HG03378 (cell line): ENCODE results near the gene IFNG.

Source experiments
- ATAC-seq: cut with Tn5 transposase; IDR thresholded peaks from one replicate; pipeline ENCODE4 v1.9.1; 2021; ENCODE audit warnings: mild to moderate bottlenecking, moderate library complexity; ENCODE audit not compliant: unreplicated experiment

Gene IFNG

DNA sequence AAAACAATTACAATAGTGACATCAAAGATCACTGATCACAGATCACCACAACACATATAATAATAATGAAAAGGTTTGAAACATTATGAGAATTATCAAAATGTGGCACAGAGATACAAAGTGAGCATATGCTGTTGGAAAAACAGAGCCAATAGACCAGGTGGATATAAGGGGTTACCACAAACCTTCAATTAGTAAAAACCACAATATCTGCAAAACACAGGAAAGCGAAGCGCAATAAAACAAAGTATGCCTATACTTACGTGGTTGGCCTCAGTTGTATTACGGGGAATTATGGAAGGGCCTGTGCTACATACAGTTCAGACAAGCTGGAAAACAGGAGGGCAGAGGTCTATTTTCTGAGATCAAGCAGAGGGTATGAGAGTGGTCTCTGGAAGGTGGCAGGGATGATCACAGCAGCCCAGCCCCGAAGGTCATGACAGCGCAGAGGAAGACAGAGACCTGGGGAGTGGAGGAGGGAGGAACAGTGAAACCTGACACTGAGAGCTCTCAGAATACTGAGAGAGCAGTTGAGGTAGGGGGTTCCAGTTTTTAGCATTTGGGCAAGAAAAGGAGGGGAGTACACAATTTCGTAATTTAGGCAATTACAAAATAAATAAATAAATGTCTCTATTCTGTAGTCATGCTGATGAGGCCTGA is 41.3 kb downstream of the IFNG start:
- no peak for ATAC-seq

DNA sequence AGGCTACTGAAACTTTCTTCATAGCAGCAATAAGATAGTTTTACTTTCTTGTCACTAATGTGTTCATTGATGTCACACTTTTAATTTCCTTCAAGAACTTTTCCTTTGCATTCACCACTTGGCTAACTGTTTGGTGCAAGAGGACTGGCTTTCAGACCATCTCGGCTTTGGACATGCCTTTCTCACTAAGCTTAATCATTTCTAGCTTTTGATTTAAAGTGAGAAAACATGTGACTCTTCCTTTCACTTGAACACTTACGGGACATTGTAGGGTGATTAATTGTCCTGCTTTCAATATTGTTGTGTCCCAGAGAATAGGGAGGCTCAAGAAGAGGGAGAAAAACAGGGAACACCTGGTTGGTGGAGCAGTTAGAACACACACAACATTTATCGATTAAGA is 41.9 kb downstream of the IFNG start:
- no peak for ATAC-seq

DNA sequence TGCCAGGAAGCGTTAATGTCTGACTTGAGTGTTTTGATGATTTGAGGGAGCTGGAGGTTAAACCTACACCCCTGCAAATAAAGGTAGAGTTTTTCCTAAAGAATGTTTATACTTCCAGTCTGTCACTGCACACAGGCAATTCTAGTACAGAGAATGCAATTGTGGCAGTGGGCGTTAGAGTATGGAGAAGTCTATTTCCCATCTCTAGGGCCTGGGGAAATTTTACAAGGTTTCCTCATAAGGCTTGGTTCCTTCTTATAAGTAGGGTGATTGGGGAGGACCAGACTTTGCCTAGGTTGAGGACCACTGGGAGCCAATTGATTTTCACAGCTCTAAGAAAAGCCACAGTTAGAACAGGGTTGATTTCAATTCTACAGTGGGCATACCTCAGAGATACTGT is 44.3 kb downstream of the IFNG start:
- no peak for ATAC-seq

DNA sequence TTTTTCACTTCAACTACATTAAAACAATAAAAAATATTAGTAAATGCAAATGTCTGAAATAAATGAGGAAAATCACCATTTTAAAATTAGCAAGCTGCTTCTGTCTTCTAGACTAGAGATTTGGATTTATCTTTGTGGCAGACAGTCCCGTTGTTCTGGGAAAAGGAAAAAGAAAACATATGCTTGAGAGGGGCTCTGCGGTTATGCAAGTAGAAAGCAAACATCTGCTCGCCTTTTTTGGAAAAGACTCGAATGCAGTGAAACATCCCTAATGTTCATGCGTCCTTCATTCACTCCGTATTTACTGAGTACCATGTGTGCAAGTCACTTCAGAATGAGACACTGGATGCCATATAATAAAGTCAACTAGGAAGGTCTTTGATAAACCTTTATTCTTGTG is 44.9 kb downstream of the IFNG start:
- no peak for ATAC-seq

DNA sequence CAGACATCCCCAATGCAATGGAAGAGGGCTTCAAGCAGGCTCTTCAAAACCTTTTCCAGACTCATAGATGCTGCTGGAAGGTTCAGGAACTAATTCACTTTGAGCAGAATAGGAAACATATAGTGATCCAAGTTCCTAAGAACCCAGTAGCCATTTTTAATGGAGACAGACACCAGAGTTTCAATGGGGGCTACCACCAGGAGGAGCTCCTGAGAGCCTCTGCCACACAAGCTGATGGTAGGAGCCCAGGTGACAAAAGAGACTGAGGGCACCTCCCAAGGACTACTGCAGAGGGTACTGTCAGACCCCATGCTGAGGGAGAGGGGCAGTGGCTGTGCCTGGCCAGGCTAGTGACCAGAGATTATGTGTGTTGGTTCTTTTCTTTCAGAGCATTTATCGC is 45.9 kb downstream of the IFNG start:
- no peak for ATAC-seq

DNA sequence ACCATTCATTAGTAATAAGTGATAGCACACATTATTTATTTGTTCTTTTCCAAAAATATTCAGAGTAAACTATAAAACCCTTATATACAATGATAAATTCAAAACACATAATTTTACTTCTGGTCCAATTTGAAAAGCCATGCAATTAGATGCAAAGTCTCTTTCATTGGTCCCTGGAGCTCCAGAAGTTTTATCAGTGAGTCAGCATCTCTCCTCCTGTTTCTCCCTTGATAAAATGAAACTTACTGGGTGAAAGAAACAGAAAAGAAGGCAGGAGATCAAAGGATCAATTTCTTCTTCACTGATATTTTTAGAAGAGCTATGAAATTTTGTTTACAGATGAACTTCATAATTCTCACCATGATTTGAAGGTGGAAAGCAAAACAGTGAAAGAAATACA is 47.5 kb downstream of the IFNG start:
- no peak for ATAC-seq

DNA sequence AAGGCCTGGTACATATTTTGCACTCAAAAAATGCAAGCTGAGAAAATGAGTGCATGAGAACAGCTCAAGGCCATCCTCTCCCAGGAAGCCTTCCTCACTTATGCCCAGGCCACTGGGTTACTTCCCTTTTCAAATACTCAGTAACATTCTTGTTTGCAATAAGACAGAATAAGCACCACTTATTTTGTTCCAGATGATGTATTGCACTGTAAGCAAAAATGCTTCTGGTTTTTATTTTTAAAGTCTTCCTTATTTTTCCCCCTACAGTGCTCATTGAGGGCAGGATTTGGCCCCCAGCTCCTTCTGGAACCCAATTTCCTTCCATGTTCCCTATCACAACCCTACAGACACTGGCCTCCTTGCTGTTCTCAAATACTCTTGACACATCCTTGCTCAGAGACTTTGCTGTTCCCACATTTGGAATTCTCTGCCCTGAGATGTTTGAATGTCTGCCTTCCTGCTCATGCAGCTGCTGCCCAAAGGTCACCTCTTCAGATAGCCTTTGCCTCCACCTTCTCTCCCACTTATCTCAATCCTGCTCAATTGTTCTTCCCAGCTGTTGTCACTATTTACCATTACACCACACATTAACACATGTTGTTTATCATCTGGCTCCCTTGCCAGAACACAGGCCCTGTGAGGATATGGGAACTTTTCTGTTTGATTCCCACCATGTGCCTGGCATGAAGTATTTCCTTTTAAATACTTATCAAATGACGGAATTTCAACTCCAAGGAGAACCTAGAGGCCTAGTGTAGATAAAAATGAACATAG is 49.9 kb downstream of the IFNG start:
- ATAC-seq = no peak

DNA sequence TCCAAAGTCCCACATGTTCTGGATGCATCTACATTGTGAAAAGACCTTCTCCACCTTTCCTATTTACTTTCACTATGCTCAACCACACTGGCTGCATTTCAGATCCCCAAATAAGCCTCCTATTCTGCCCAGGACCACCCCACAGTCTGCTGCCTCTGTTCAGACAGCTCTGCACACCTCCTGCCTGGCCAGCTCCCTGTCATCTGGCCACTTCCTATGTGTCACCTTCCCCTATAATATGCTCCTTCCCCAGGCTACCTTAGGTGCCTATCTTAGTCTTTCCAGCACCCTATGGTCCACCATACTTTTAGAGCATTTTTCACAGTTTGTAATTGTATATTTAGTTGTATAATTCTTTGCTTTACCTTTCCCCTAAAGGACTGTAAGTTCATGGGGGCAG is 50.5 kb downstream of the IFNG start:
- ATAC-seq = no peak

DNA sequence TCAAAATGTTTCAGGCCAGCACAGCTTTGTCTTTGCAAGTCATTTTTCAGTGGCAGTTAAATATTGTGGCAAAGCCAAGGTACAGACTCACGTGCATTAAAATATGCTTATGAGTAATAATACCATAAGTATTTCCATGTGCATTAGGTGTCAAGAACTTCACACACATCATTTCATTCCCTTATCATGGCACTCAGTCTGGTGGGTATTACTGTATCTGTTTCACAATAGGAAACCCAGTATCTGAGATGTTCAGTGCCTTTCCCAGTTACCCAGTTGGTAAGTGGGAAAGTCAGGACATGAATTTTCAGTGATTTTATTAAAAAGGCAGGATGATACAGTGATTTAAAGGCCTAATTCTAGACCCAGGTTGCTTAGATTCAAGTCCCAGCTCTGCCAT is 52.9 kb downstream of the IFNG start:
- ATAC-seq = no peak

DNA sequence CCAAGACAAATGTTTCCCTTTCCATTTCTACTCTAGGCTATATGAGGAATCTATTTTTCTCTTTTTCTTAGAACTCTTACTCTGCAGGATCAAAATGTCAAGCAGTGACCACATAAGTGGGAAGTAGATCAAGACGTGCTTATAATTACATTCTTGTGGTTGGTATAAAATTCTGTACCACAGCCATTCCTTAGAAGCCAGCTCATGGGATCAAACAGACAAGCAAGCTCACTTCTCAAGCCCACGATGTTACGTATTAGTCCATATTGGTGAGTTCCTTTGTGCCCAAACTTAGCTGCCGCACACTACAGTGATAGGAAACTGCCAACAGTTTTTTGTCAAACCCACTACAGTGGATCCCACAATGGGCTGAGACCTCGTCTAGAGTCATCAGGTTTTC is 53.4 kb downstream of the IFNG start:
- ATAC-seq = no peak
